ENCODE results near the gene AAK1.
"Not testable (repeated sequence)": the region's sequence is repeated elsewhere in the genome, so short reads cannot be mapped to it uniquely, and the experiment has no call there.

Gene AAK1

DNA sequence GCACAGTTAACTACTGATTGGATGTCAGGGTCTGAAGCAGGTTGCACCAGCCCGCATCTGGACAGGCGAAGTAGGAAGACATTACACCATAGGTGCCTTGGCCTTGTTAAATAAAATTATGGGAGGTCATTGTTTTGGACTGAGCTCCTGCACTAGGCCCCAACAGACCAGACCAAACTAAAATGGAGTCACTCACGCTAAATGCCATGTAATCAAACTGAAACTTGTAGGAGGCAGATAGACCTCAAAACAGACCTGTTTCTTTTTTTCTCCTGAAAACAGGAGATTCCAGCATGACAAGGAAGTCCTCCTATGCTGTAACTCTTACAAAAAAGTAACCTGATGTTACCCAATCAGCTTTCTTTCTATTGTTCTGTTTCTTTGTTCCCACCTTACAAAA, 190.9 kb downstream of the AAK1 start:
- no peak for DNase-seq (ENCODE audit: low read depth, low spot score)

DNA sequence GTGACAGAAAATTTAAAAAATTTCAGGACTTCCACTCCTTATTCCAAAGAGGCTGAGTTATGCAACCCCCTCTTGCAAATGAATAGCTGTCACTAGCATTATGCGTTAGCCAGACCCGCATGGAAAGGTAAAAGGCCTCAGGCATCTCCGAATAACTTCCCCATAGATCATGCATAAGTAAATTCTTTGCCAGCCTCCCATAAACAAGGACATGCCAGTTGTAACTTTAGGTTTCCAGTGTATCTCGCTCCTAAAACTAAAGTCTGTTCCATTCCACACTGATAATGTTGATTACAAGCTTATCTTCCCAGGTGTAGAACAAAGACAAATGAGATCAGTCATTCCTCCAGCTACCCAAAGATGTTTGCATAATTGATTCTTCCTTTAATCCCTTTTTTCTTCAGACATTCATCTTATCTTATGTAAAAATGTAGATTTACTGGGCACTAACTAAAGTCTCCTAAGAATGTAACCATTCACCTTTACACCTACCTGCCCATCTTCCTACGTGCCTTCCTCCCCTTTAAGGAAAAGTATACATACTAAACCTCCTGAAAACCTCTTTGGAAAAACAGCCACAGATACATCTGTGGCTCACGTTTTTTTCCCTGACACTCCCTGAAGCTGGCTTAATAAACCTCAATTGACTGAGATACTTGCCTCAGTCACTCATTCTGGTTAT, 192.7 kb downstream of the AAK1 start:
- no peak for DNase-seq (ENCODE audit: low read depth, low spot score)

DNA sequence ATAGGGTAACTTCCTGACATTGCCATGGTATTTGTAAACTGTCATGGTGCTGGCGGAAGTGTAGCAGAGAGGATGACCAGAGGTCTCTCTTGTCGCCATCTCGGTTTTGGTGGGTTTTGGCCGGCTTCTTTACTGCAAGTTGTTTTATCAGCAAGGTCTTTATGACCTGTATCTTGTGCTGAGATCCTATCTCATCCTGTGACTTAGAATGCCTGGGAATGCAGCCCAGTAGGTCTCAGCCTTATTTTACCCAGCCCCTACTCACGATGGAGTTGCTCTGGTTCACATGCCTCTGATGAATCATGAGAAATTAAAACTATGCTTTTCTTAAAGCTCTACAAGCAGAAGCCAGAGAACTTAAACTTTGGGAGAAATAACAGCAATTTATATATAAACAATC, 193.6 kb downstream of the AAK1 start:
- DNase-seq (ENCODE audit: low read depth, low spot score), result peak; percentile 11

DNA sequence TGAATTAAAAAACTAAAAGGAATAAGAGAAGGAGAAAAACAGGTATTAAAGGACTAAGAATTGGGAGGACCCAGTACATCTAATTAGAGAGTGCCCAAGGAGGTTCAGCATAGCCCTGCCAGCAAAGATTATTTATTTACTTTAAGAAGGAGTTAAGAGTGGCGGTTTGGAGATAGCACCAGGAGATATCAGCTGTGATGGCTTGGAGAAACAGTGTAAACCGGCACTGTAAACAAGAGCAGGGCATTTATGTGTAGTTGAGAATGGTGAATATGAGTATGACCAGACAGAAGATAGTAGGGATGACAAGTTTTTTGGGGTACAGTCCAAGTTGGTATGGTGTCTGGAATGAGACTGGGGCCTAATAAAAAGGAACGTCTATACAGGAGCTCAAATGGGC, 199.9 kb downstream of the AAK1 start:
- DNase-seq (ENCODE audit: low read depth, low spot score), result not testable (repeated sequence)

DNA sequence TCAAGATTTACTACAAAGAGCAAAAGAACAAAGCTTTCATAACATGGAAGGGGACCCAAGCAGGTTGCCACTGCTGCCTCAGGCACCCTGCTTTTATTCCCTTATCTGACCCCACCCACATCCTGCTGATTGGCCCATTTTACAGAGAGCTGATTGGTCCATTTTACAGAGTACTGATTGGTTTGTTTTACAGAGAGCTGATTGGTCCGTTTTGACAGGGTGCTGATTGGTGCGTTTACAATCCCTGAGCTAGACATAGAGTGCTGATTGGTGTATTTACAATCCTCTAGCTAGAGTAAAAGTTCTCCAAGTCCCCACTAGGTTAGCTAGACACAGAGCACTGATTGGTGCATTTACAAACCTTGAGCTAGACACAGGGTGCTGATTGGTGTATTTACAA, 204.0 kb downstream of the AAK1 start:
- not testable (repeated sequence) for DNase-seq (ENCODE audit: low read depth, low spot score)

DNA sequence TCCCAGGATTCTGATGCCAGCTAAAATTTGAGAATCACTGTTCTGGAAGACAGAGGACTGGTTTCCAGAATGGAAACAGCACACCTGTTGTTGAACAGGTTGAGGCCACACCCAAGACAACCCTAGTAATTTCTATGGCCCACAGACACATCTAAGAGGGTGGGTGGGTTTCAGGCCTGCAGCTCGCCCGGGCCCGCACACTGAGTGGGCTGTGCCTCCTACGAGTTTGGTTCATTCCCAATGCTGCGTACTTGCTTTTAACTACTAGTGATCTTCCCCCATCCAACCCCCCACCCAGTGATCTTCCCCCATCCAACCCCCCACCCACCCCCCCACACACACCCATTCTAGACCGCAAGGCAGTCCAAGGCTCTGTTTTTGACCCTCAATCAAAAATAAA, 205.0 kb downstream of the AAK1 start:
- DNase-seq (ENCODE audit: low read depth, low spot score), result no peak

DNA sequence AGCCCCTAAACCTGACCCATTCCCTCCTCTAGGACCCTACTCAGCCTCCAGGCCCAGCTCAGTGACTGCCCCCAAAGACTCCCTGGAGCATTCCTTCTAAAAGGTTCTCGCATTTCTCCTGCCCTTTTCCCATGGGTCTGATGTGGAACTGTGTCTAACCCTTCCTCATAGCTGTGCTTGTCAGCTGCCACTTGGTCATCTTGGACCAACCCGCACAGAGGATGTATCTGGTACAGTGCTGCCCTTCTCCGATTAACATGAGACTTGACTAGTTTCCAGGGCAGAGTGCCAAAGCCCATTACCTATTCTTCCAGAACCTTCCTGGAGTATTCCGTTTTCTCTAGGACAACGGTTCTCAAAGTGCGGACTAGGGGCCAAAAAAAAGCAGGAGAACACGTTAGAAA, 205.8 kb downstream of the AAK1 start:
- no peak for DNase-seq (ENCODE audit: low read depth, low spot score)

DNA sequence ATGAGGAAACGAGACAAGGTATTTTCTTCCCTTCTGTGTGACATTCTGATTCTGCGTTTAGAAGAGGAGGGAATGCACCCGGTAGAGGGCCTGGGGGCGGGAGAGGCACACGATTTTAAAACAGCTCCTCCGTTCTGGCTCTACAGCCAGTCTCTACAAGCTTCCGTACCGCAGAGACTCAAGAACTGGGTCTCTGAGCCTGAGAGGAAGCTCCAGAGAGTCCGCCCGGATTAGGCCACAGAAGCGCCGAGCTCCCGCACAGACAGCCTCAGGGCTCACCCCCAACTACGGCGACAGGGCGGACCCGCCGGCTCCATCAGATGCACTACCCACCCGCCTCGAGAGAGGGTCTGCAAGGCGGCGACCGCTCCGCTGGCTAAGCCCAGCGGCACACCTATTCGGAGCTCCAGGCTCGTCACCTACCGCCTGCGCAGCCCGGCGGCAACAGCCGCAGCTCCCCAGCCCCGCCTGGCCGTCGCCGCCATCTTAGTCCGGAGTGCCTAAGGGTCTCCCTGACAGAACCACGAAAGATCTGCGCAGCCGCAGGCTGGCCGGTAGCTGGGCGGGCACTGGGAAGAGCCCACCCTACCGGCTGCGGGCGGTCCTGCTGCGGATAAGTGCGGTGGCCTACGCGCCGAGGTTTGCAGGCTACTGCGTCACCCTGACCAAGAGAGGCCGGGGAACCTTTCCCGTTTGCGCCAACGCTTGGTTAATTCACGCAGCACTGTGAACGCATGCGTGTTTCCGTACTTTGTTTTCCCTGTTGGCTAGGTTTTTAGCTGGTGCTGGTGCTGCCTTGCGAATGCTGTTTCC, 206.4 kb downstream of the AAK1 start, which contains the start of gene NFU1:
NFU1 (minus strand) TSS at position 498 of the 813 bp plus-strand sequence; CDS start at position 485, 13 bp downstream.
- DNase-seq (ENCODE audit: low read depth, low spot score), result peak; percentile 98

DNA sequence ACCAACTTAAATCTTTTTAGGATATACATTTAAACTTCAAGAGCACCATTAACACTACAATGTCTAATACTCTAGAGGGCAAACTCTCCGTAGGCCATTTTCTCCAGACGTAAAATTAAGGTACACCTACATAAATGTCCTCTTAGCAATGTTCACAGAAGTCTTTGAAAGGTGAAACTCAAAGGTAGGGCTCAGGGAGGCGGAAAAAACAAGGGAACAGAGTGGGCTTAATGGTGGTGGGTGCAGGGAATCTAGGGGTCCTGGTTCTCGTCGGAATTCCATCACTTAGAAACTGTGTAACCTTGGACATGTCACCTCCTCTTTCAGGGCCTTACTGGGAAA, 207.0 kb downstream of the AAK1 start:
- DNase-seq (ENCODE audit: low read depth, low spot score), result no peak

DNA sequence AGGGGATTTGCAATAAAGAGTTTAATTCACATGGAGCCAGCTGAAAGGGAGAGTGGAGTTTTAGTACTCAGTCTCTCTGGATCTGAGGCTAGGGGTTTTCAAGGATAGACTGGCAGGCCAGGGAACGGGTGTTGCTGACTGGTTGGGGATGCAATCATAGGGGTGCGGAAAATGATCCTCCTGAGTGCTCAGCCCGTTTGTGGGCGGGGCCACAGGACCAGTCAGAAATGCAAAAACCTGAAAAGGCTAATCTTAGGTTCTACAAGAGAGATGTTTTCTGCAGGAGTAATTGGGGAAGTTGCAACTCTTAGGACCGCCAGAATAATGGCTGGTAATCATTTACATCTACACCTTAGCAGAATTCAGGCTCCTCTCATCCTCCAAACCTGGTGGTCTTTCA, 208.8 kb downstream of the AAK1 start:
- no peak for DNase-seq (ENCODE audit: low read depth, low spot score)

DNA sequence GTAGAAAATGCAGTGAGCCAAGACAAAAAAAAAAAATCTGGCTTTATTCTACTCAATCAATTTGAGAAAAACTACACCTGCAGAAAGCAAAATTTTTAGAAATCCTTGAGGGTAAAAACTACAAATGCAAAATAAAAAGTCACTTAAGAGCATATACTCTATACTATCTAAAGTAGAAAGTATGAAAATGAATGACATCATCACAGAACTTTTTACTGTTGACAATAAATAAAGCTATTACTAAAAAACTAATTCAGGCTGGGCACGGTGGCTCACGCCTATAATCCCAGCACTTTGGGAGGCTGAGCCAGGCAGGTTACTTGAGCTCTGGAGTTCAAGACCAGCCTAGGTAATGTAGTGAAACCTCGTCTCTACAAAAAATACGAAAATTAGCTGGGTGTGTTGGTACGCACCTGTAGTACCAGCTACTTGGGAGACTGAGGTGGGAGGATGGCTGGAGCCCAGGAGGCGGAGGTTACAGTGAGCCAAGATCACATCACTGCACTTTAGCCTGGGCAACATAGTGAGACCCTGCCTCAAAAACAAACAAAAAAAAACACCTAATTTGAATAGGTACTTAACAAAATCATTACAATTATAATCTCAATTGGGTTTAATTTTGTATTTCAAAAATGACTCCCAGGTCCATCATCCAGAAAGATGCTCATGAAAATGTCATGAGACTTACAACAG, 213.9 kb downstream of the AAK1 start:
- no peak for DNase-seq (ENCODE audit: low read depth, low spot score)

DNA sequence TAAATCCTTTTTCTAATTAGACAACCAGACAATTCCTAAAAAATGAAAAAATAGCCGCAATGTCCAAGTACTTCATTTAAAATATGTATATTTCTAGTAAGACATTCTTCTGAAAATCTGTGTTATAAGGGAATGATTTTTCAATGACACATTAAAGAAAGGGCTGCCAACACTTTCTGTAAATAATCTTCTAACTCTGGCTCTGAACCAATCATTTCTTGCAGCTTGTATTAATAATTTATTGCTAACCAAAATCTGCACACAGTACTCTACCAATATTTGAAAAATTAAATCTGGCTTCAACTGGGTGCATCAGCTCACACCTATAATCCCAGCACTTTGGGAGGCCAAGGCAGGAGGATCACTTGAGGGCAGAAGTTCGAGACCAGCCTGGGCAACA, 214.6 kb downstream of the AAK1 start:
- DNase-seq (ENCODE audit: low read depth, low spot score), result no peak

DNA sequence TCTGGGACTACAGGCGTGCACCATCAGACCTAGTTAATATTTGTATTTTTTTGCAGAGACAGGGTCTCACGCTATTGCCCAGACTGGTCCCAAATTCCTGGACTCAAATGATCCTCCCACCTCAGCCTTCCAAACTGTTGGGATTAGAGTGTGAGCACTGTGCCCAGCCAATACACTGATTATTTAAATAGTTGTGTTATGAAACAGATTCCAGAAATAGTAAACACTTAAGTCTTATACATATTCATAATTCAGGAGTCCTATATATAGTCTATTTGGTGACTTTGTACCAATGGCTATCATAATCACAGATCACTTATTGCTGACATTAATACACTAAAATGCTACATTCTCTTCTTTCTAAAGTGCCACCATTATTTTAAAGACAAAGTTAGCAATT, 219.1 kb downstream of the AAK1 start:
- DNase-seq (ENCODE audit: low read depth, low spot score), result no peak

DNA sequence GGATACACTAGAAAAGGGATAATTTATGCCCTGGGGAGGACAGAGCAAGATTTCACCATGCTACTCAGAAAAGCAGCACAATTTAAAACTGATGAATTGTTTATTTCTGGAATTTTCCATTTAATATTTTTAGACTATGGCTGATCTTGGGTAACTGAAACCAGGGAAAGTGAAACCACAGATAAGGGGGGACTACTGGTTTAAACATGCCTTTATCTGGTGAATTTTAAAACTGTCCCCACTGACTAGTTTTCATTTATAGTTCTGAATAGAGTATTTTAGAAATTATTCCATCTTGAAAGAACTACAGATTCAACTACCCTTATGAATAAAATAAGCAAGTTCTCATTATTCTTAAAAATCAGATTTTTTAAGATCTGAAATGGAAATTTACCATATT, 221.3 kb downstream of the AAK1 start:
- no peak for DNase-seq (ENCODE audit: low read depth, low spot score)

DNA sequence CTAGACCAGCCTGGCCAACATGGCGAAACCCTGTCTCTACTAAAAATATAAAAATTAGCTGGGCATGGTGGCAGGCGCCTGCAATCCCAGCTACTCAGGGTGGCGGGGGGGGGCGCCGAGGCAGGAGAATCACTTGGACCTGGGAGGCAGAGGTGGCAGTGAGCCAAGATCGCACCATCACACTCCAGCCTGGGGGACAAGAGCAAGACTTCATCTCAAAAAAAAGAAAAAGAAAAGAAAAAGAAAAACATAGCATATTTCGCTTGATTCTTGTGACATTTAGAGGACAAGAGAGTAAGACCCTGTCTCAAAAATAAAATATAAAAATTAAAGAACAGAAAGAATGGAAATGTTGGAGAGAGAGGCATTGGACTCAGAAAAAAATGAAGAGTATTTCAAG, 224.4 kb downstream of the AAK1 start:
- DNase-seq (ENCODE audit: low read depth, low spot score), result not testable (repeated sequence)

DNA sequence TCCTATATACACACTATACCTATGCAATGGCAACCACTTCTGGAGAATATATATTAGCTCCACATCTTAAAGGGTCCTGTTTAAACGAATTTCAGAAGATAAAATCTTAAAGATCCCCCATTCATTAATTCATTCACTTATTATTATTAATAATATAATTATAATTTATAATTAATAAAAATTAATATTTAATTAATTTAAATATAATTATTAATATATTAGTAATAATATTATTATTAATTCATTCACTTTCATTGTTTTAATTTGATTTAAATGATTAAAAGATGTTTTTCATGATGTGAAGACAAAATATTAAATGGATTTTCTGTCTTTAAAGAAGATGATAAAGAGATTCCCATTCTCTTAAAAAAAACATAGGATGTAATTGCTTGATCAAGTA, 227.4 kb downstream of the AAK1 start:
- DNase-seq (ENCODE audit: low read depth, low spot score), result no peak

Measured in astrocyte of the hippocampus (primary cell).